Mucosa of descending colon (tissue), 3 donors: ENCODE measurements around the gene GTF2H4. TPM values are rescaled to one million over a fixed set of nuclear protein-coding genes. Genes with fewer than 3 reads are reported as not detected.
"Not testable (repeated sequence)": the region's sequence is repeated elsewhere in the genome, so short reads cannot be mapped to it uniquely, and the experiment has no call there.

Experiments used
- ATAC-seq: fragments of 200-7000 bp; cut with Tn5 transposase; one replicate; pipeline ENCODE4 v1.9.1; 2020; ENCODE audit warnings: mild to moderate bottlenecking, moderate library complexity
- DNase-seq, 3 donors: peaks; one replicate each; pipeline ENCODE4 v3.0.0-alpha.2; 2020
- H3K36me3 ChIP-seq: fragments of 200-600 bp; one replicate; pipeline ENCODE4 v1.8.0; 2021; ENCODE audit warnings: low read depth, mild to moderate bottlenecking
- H3K4me1 ChIP-seq: fragments of 200-600 bp; one replicate; pipeline ENCODE4 v1.8.0; 2021; ENCODE audit warnings: low read depth, mild to moderate bottlenecking
- H3K4me3 ChIP-seq: fragments of 200-600 bp; one replicate; pipeline ENCODE4 v1.8.0; 2021; ENCODE audit warnings: mild to moderate bottlenecking
- H3K9me3 ChIP-seq: fragments of 200-600 bp; one replicate; pipeline ENCODE4 v1.8.0; 2021; ENCODE audit warnings: mild to moderate bottlenecking
- intact Hi-C, 2 donors: fragments of 100-400 bp; cut with DNase I in 1 of 2; cut with micrococcal nuclease in 1 of 2; formaldehyde crosslinking; loops; one replicate each; pipeline versions ENCODE4 v1.11.0 to v1.11.1; 2022; cut with DNase I, micrococcal nuclease
- total RNA-seq, 3 donors: library from RNA; stranded (reverse); fragmentation: NEBNext Ultra II Directional in 2 of 3; extraction: Animal tissue kit (Norgen Biotek cat#: 25700) in 2 of 3; gene quantifications; one replicate each; pipeline versions ENCODE4 v1.2.1 to v1.2.4, GENCODE V29; 2021 to 2023
- TF ChIP-seq, protein P1 (sequence below): fragments of 200-600 bp; IDR thresholded peaks from one replicate; pipeline ENCODE4 v1.8.0; 2022; ENCODE audit warnings: antibody characterized with exemption, mild to moderate bottlenecking
- donor health status: DM: no; HTN: no; CAD: no; lungs with moderate emphysema.
- donor health status: DM: no; HTN: no; CAD: no.
- donor health status: DM: no; HTN: yes; CAD: no.

Gene GTF2H4
- total RNA-seq, 3 donors from 2014 or later, result 17.0 to 25.3 (median 25.0) TPM

GRCh38 chr6:30870546-30870945 is 37.5 kb upstream of the GTF2H4 start:
- Histone ChIP-seq H3K4me1 (no peaks in the 10 kb centered on the region), H3K36me3 (no peaks in the 10 kb centered on the region), H3K9me3 (peaks cover 23% of the 10 kb centered on the region), H3K4me3 (no peak overlapping the region)
- intact Hi-C loops, result no loop called here
- no peak for DNase-seq
- no peak for ATAC-seq
- TF ChIP-seq, protein P1, sequence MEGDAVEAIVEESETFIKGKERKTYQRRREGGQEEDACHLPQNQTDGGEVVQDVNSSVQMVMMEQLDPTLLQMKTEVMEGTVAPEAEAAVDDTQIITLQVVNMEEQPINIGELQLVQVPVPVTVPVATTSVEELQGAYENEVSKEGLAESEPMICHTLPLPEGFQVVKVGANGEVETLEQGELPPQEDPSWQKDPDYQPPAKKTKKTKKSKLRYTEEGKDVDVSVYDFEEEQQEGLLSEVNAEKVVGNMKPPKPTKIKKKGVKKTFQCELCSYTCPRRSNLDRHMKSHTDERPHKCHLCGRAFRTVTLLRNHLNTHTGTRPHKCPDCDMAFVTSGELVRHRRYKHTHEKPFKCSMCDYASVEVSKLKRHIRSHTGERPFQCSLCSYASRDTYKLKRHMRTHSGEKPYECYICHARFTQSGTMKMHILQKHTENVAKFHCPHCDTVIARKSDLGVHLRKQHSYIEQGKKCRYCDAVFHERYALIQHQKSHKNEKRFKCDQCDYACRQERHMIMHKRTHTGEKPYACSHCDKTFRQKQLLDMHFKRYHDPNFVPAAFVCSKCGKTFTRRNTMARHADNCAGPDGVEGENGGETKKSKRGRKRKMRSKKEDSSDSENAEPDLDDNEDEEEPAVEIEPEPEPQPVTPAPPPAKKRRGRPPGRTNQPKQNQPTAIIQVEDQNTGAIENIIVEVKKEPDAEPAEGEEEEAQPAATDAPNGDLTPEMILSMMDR, result no peak

DNA sequence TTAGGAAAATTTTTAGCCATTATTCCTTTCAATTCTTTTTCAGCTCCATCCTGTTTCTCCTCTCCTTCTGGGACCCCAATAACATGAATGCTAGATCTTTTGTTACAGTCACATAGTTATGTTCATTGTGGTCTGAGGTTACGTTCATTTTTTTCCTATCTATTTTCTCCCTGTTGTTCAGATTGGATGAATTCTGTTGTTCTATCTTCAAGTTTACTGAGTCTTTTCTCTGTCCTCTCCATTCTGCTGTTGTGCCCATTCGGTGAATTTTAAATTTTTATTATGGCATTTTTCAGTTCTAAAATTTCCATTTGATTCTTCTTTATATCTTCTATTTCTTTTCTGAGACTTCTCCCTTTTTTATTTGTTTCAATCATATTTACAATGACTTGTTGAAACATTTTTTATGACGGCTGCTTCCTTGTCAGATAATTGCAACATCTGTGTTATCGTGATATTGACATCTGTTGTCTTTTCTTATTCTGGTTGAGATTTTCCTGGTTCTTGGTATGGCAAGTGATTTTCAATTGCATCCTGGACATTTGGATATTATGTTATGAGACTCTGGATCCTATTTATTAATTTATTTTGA is 36.3 kb upstream of the GTF2H4 start:
- TF ChIP-seq, protein P1, result no peak
- intact Hi-C loops, result no loop called here
- H3K9me3 ChIP-seq, result peaks cover 23% of the 10 kb centered on the region
- DNase-seq (no peak), ATAC-seq (no peak)
- no peaks in the 10 kb centered on the region for H3K4me1 ChIP-seq
- no peaks in the 10 kb centered on the region for H3K36me3 ChIP-seq
- H3K4me3 ChIP-seq, result no peak overlapping the region

DNA sequence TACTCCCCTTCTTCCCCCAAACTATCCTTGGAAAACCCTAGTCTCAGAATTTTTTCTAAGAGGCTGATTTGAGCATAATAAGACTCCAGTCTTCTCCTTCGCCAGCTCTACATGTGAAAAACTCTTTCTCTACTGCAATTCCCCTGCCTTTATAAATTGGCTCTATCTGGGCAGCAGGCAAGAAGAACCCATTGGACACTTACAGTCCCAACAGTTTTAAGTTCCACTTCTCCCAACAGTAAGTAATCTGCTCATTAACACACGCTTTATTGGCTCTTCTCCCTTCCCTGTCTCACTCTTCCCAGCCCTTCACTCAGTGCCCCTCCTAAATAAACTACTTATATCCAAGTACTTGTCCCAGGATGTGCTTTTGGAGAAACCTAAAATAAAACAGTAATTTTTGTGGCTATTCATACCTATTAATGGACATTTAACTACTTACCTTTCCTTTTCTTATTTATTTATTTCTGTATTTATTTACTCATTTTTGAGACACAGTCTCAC is 34.8 kb upstream of the GTF2H4 start:
- TF ChIP-seq, protein P1, result no peak
- peaks cover 3% of the 10 kb centered on the region for H3K4me1 ChIP-seq
- H3K36me3 ChIP-seq, result no peaks in the 10 kb centered on the region
- intact Hi-C loops, result no loop called here
- ATAC-seq (no peak), DNase-seq (no peak)
- H3K9me3 ChIP-seq, result peaks cover 23% of the 10 kb centered on the region
- H3K4me3 ChIP-seq, result no peak overlapping the region

DNA sequence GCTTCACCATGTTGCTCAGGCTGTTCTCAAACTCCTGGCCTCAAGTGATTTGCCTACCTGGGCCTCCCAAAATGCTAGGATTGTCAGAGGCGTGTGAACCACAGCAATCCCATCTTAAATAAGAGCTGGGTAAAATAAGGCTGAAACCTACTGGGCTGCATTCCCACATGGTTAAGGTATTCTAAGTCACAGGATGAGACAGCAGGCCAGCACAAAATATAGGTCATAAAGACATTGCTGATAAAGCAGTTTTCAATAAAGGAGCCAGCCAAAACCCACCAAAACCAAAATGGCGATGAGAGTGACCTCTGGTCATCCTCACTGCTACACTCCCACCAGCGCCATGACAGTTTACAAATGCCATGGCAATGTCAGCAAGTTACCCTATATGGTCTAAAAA is 34.2 kb upstream of the GTF2H4 start:
- H3K36me3 ChIP-seq, H3K4me1 ChIP-seq, DNase-seq, intact Hi-C loops, H3K4me3 ChIP-seq, ATAC-seq: not testable (repeated sequence)
- H3K9me3 ChIP-seq, result peaks cover 18% of the 10 kb centered on the region

DNA sequence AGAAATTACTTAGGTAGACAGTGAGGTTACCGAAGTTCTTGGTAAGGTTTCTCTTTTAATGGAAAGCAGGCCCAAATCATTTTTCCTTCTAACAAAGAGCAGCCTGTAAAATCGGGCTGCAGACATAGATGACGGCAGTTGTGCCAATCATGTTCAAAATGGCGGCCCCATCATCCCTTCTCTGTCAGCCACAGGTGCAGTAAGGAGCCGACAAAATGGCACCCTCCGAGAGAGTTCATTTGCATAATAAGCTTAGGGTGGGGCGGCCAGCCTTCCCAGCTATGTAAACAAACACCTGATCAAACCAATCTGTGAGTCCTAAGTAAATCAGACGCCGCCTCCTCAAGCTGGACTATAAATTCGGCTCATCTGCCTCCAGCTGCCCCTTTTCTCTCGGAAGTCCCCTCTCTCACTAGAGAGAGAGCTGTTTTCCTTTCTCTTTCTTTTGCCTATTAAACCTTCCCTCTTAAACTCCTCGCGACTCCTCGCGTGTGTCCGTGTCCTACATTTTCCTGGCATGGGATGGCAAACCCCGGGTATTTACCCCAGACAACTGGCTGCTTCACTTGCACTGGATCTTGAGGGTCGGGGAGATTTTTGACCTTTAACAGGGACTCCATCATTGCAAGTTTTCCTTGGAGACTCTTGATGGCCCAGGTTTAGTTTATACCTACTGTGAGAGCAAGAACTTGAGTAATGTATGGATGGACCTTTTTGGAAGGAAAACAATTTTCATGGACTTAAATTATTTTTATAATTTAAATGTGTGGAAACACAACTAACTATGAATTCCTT is 32.6 kb upstream of the GTF2H4 start:
- DNase-seq (no peak), ATAC-seq (peak; percentile 18)
- Histone ChIP-seq H3K9me3 (peaks cover 6% of the 10 kb centered on the region), H3K36me3 (no peaks in the 10 kb centered on the region), H3K4me1 (peaks cover 3% of the 10 kb centered on the region), H3K4me3 (no peak overlapping the region)
- intact Hi-C loops, result loop anchor here (5.0 kb wide), 1 partner anchor 48 kb away; no protein-coding TSS in a partner anchor
- TF ChIP-seq, protein P1, result no peak
